SK-N-SH (cell line): ENCODE measurements around the gene UBE2L6.

Experiments used
- CTCF ChIP-seq: fragments of 200-600 bp; sonication (generic); IDR thresholded peaks from 2 replicates; pipeline ENCODE4 v1.6.1; 2017; ENCODE audit warnings: antibody characterized with exemption, mild to moderate bottlenecking, moderate library complexity
- EP300 ChIP-seq, 2 experiments: IDR thresholded peaks; 2 replicates each; pipeline versions ENCODE4 v1.4.0 to v1.6.1; 2012; ENCODE audit warnings: borderline replicate concordance in 1 of 2, low read depth in 1 of 2, low read length in 1 of 2
- EZH2phosphoT487 ChIP-seq: fragments of 200-600 bp; sonication (generic); IDR thresholded peaks from 2 replicates; pipeline ENCODE4 v1.6.1; 2017; ENCODE audit warnings: low read depth, mixed run types, mild to moderate bottlenecking, antibody characterized with exemption, moderate library complexity, borderline replicate concordance
- GABPA ChIP-seq: IDR thresholded peaks from 2 replicates; pipeline ENCODE4 v1.4.0; 2012; ENCODE audit warnings: low read depth, mild to moderate bottlenecking
- MAX ChIP-seq: IDR thresholded peaks from 2 replicates; pipeline ENCODE4 v1.4.0; 2012; ENCODE audit warnings: low read depth
- POLR2AphosphoS5 ChIP-seq: IDR thresholded peaks from 2 replicates; pipeline ENCODE4 v1.6.1; 2012; ENCODE audit warnings: low read depth, low read length
- TAF1 ChIP-seq: IDR thresholded peaks from 2 replicates; pipeline ENCODE4 v1.6.1; 2012; ENCODE audit warnings: low read depth, mild to moderate bottlenecking, low read length, moderate library complexity, borderline replicate concordance
- YY1 ChIP-seq: IDR thresholded peaks from 2 replicates; pipeline ENCODE4 v1.4.0; 2012; ENCODE audit warnings: low read depth, mild to moderate bottlenecking

- TF ChIP-seq EP300 (IDR thresholded peaks at IDR 0.05; ENCODE audit: borderline replicate concordance in 1 of 2, low read depth in 1 of 2, low read length in 1 of 2) (no peak), GABPA (no peak), MAX (no peak), CTCF (no peak), EZH2phosphoT487 (no peak), TAF1 (no peak), POLR2AphosphoS5 (no peak), YY1 (no peak)
Observed at GRCh38 chr11:57523419-57523818, 44.1 kb downstream of the UBE2L6 start.
